Hematopoietic multipotent progenitor cell treated with erythropoietin and hydrocortisone succinate and interleukin-3 and kit ligand, for 17 days (in vitro differentiated cells): ENCODE results near the gene FAM78A.
A peak's percentile ranks its signal among the peaks of the same experiment; 100 is the strongest.
"Not testable (repeated sequence)": the region's sequence is repeated elsewhere in the genome, so short reads cannot be mapped to it uniquely, and the experiment has no call there.

Experiments
- DNase-seq: peaks from one replicate; pipeline ENCODE4 v3.0.0-alpha.2; 2015; ENCODE audit warnings: low spot score

FAM78A gene

DNA sequence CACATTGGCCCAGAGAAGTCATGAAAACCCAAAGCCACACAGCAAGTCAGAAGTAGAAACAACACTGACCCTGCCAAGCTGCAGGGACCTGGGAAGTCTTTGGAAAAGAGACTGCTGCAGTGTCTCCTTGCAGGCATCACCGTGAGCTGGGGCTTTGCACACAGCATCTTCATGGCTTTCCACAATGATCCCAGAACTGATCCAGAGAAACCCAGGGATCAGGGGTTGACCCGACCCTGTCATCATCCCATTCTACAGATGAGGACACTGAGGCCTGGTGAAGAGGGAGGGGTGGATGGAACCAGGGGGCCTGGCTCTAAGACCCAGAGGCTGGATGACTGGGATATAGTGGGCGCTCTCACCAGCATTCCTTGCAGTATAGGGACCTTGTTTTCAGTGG, 4.3 kb upstream of the FAM78A start:
- no peak for DNase-seq

DNA sequence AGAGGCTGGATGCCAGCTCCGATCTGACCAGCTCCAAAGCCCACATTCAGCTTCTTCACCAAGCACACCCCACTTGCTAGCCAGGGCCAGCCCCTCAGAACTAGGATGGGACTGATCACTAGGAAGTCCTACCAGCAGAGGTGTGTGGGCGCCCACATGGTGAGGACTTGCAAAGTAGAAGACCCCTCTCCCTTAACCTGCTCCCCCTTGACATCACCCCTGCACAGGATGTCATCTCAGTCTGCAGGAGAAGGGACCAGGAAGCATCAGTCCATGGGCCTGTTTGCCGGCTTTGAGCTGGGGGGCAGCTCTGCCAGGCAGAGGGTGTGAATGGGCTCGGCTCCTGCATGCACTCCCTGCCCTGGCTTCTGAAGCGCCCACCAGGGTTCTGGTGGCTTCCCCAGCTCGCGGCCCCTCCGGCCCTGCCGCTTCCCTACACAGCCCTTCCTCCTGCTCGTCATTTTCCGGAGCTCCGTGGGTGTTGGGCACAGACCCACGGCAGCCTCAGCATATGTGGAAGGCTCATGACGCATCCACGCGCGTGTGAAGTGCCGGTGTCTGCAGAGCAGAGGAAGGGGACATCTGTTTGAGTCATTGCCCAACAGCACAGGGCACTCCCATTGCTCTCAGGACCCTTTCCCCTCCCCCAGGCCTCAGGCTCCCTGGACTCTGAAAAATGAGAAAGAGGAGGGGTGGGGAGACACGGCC, 3.7 kb upstream of the FAM78A start:
- DNase-seq, result no peak

DNA sequence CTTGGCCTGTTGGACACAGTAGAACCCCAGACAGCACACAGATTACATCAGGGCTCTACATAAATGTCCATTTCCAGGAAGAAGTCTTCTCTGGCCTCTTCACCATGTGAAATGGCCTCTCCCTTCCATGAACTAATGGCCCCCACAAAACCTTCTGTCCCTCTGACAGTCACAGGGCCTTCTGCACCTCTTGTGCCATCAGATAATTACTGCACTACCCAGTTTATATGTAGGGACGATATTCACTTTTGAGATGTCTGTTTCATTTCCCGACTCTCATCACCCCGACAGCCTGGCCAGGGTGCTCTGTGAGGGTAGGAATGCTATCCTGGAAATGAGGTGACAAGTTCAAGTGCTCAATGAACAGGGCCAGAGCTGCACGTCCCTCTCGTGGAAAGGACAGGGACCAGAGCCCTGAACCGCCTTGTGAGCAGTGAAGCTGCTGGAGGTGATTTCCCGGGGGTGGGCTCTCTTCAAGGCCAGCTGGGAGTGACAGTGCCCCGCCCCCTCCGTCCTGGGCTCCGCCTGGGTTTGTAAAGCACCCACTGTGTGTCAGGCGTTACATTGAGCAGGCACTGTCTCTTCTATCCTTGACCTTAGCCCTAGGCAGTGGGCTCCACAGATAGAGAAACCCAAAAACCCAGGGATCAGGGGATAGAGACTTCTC, 3.0 kb upstream of the FAM78A start:
- DNase-seq, result no peak

DNA sequence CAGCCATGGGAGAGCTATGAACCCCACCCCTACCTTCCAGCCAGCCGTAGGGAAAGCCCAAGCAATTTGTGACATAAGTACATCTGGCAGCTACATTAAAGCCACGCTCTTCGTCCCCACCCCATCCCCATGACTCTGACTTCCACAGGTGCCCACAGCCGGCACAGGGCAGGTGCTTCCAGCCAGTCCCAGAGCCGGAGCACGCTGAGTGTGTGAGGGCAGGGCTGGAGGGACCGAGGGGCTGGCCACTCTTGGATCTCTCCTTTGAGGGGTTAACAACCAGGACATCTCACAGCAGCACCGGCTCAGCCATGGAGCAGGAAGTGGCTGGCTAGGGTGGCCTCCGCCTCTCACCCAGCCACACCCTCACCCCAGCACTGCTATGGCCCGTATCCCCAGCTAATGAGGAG, 2.4 kb upstream of the FAM78A start:
- DNase-seq, result no peak

DNA sequence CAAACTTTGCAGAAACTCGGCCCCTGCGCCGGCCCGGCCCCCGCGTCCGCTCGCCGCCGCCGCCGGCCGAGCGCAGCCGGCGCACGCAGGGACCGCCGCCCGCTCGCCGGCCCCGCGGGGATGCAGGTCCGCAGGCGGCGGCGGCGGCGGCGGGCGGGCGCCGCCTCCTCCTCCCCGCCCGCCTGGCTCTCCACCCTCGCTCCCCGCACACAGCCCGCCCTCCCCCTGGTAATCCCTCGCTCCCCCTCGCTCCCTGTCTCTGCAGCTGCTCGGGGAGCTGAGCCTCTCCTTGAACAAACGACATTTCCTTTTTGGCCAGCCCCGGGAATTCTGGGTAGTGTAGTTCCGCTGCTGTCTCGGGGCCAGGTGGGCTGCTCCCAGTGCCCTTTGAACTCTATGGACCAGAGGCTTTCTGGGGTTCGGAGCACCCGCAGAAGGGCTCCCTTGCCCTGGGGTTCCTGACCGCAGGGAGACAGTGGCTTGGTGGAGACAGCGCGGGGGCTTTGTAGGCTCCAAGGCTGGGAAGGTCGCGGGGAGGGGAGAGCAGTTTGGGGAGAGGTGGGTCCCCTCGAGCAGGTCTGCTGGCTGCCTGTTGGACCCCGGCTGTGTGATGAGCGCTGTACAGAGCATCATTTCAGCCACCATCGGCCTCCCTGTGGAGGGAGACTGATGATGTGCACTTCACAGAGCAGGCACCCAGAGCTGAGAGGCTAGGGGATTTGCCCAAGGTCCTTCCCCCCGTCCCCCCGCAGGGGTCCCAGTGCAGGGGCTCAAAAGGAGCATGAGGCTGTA, 1.8 kb upstream of the FAM78A start:
- peak; percentile 52 for DNase-seq

DNA sequence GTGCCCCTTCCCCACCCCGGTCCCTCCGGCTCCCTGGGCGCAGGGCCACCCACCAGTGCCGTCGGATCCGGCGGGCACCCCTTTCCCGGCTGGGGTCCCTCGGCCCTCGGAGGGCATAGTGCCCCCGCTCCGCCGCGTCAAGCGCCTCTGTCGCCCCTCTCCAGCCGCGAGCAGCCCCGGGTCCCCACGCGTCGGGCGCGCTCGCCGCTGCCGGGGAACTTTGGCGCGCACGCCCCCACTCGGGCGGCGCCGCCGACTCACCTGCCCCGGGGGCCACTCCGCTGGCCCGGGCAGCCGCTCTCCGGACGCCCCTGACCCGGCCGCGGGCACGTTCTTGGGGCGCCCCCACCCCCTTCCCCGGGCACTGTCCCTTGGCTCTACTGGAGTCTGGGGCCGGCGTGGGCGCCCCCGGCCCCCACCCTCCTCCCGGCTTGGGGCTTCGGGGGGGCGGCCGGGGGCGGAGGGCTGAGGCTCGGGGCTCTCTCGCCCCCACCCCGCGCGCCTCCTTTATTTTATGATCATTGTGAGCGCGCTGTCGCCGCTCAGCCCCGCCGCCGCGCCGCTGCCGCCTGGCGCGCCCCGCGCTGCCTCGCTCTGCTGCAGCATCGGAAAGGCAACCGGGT, 1.1 kb upstream of the FAM78A start:
- DNase-seq, result no peak

DNA sequence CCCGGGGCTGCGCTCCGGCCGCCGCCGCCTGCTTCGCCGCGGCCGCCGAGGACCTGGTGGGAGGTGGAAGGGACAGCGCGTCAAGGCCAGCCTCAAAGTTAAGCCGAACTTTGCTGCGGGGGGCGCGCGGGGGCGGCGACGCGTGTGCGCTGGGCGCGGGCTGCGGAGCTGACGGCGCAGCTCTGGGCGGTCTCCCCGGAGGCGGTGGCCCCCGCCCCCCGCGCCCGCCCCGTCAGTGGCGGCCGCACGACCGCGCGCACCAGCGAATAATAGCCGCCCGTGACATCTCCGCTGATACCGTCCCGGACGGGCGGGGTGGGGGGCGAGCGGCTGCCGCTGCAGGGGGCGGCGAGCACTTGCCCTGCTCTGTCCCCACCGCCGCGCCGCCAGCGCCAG, 579 bp upstream of the FAM78A start:
- DNase-seq, result no peak

DNA sequence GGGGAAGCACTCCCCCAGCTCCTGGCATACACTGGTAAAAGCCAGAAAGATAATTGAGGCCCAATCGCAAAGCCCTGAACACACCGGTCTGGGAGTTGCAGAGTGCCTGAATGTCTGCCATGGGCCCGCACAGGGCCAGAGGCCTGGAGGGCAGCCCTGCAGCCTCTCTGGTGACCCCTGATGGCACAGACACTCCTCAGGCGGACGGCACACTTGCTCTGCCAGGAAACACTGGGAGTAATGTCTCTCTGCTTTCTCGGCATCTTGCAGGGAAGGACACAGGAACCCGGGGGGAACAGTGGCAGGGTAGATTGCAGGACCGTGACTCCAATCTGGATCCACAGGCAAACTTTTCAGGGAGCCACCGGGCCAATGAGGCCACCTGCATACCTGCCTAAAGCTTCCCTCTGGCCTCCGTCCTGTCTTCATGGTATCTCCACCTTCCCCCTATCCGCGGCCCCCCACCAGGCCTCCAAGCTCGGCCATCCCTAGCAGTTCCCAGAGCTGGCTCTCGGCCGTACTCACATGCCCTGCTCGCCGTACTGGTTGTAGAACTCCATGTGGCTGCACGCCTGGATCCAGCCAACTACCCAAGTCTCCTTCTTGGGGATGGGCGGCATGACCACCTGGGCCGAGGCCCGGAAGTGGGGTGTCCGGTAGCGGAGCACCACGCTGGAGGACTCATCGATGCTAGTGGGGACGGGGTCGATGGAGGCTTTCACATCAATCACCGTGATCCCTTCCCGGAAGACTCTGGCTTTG, 797 bp downstream of the FAM78A start:
- peak; percentile 74 for DNase-seq

DNA sequence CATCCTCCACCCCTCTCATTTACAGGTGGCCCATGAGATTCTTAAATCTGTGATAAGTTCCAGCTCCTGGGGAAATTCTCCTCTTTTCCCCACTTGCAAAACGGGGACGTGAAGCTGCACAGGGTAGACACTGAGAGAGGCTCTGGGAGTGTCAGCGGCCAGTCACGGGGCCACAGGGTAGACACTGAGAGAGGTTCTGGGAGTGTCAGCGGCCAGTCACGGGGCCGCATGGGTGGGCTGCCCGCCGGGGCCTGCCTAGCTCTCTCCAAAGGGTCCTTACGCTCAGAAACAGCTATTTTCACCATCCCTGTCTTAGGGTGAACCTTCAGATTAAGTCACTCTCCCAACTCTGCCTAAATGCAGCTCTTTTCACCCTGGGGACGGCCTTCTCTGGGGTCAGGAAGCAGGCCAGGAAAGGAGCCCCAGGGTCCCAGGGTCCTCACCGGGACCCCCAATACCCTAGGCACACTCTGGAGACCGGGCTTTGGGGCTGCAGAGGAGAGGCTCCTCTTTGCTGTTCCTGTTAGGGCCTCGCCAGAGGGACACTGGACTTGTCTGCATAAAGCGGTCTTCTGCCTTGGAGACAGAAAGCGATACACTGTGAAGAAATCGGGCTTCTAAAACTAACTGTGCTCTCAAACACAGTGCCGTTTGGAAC, 1.5 kb downstream of the FAM78A start:
- DNase-seq, result peak; percentile 53

DNA sequence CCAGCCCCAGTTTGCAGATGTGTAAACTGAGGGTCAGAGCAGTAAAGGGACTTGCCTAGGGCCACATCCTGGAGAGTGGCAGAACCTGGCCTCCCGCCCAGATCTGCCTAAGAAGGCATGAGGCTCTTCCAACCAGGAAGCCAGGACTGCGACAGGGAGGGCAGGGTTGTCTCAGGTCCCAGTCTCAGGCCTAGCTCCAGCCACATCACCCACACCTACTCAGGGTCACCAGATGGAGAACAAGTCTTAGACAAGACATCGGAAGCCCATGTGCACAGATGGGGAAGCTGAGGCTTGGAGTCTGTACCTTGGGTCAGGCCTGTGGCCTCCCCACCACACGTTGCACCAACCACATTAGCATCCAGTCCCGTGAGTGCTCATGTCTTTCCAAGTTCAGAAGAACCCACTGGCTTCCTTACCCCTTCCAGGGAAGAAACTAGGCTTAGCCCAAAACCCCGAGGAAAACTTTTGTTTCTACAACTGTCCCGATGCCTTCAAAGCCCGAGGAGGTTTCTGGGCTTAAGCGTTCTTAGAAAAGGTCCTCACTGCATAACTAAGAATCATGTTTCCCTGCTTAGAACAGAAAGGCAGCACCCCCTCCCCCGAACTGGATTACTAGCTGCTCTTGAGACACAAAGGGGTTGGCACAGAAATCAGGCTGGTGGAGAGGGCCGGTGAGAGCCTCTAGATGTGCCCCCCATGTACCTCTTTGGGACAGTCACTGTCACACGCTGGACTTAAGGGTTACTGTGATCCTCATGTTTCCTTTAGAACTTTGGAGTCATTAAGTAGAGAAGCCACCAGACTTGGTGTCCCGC, 2.2 kb downstream of the FAM78A start:
- DNase-seq, result peak; percentile 27

DNA sequence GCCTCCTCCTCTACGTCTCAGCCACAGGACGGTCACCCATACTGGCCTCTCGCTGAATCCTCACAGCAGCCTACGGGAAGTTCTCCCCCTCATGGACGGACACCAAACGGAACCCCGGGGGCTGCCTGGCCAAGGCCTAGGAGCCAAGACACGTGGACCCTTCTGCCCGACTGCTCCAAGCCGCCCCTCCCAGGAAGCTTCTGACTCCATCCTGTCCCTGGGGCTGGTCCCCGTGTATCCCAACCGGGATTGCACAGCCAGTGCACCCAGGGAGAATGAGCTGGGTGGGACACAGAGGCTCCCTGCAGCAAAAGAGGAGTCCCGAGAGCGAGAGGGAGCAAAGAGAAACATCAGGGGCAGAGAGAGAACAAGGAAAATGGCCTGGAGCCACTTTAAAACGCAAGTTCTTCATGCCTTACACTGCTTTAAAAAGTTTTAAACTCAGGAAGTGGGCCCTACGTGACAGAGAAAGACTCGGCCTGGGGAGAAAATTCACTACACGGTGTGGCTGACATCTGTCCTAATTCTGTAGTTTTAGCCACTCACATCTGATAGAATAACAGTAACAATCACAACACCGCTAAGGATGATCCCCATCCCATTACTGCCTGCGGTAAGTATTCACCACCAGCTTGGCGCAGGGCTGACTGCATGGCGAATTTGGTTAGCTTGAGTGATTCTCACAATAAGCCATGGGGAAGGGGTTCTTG, 3.0 kb downstream of the FAM78A start:
- peak; percentile 36 for DNase-seq

DNA sequence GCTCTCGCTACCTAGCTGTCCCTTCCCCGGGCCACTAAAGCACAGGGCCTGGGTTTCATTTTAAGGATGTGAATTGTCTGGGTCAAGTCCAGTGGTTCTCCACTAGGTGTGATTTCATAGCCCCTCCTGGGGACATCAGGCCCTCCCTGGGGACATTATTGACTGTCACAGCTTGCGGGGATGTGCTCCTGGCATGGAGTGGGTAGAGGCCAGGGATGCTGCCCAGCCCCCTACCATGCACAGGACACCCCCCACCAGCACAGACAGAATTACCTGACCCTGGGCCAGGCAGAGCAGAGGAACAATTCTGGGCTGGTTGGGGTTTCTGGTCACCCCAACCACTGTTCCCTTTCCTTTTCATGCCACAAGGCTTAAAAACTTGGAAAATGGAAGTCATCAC, 4.1 kb downstream of the FAM78A start:
- no peak for DNase-seq

DNA sequence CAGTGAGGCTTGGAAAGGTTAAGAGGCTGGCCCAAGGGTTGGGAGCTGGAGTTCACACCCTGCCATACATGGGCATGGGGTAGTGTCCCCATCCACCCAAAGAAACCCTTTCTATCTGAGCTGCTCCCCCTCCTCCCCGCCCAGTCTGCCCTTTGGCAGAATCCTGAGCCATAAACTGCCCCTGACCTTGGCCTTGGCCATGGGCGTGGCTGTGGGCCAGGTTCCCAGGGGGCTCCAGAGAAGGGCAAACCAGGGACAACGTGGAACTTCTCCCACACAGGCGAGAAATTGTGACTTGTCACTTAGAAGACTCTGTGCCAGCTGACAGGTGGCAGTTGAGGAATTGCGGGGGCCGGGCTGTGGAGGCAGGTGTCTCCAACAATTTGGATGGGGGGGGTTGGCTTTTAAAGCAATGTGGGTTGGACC, 4.8 kb downstream of the FAM78A start:
- DNase-seq, result no peak

DNA sequence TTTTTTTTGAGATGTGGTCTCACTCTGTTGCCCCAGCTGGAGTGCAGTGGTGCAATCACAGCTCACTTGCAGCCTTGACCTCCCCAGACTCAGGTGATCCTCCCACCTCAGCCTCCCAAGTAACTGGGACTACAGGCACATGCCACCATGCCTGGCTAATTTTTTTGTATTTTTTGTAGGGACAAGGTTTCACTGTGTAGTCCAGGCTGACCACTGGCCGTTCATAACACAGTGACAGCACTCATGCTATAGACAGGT, 5.4 kb downstream of the FAM78A start:
- not testable (repeated sequence) for DNase-seq

DNA sequence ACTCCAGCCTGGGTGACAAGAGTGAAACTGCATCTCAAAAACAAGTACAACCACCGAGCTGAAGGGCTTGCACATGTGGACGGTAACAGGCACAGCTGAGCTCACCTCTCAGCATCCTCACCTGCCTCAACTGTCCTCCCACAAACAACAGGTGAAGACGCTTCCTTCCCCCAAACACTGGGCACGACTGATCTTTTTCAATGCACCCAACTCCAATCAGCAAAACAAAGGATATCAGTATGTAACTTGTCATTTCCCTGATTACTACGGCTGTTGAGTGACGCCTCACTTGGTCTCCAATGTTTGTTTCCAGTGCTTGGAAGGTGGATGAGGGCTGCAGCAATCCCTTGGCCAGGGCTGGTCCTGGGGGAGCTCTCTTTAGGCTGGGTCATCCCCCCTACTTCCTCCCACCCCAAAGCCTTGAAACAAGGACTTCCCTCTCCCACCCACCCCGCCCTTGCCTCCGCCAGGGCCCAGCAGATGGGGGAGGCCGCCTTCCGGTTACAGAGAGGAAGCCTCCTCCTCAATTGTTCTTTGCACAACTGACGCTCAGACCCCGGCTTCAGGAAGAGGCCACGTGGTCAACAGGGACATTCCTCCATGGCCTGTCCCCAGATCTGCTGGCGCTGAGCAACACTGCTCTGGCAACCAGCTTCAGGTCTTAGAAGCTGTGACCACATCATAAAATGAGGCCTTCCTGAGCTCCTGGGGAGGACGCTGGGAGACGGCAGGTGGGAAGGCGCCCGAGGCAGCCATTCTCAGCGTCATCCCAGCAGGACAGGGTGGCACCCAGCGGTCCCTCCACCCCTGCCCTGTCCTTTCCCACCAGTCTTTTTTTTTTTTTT, 5.9 kb downstream of the FAM78A start:
- DNase-seq, result no peak

DNA sequence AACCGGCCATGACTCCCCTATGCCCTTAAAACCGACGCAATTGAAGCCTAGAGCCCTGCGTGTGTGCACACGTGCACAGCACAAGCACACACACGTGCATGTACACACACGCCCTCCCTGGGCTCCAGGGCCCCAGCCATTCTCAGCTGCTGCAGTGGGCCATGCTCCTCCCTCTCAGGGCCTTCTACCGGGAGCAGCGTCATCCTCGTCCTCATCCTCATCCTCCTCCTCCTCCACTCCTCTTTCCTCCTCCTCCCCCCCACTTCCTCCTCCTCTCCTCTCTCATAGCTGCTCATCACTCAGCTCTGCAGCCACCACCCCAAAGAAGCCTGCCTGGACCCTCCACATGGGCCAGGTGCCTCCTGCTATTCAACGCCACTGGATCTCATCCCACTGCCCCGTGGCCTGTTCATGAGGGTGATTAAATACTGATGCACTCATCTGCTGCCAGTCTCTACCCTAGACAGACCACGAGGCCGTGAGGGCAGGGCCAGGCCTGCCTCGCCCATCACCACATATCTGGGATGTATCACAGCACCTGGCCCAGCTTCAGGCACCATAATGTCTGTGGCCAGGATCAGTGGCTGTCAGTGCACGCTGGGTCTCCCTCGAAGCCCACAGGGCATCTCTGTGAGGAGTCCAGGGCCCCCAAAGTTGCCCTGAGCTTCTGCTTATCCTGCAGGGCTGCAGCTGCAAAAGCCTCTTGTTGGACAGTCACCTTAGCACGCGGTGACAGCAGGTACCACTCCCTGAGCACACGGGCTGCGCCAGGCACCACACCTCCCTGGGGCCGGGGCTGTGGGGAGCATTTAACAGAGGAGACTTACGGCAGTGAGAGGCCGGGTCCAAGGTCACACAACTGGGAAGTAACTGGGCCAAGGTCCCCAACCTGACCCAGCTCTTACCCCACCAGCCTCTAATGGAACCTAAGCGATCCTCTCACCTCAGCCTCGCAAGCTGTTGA, 9.8 kb downstream of the FAM78A start:
- DNase-seq, result no peak

DNA sequence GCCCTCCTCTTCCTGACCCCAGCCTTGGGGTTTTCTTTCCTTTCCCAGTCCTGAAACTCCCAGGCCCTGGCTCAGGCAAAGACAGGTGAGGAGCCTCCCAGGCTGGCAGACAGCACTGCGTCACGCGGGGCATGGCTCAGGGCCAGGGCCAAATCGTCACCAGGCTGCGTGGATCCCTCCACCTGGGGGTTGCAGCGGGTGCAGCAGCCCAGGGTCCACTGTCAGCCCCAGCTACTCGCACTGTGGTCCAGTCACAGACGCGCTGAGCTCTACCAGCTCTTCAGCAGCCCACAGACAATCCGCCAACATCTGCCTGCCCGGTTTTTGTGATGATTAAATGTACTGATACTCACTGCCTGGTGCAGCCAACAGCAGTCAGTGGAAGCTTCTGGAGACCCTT, 12.1 kb downstream of the FAM78A start:
- DNase-seq, result no peak

DNA sequence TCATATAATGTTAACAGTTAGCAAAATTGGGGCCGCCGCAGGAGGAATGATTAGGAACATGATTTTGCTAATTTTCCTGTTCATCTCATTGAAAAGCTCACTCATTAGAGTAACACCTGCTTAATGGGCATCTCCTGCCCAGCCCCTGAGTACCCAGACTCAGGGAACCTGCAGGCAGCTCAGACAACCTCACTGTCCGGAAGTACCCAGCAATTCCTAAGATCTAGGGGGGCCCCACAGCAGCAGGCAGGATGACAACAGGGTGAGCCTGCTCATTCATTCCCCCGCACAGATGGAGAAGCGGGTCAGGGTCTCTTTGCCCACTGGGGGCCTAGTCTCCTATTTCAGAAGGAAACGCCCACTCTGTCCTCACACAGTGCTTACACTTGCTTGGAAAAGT, 12.6 kb downstream of the FAM78A start:
- DNase-seq, result no peak
